HL-60 (cell line): Measurements from ENCODE around the gene ANKS1B.

Experiments used
- GABPA ChIP-seq: IDR thresholded peaks from 2 replicates; pipeline ENCODE4 v1.6.1; 2012; ENCODE audit warnings: low read depth
- POLR2AphosphoS5 ChIP-seq: IDR thresholded peaks from 2 replicates; pipeline ENCODE4 v1.6.1; 2012; ENCODE audit warnings: low read depth
- SPI1 ChIP-seq: IDR thresholded peaks from 2 replicates; pipeline ENCODE4 v1.6.1; 2012; ENCODE audit warnings: low read depth, mild to moderate bottlenecking, borderline replicate concordance
- TF ChIP-seq, protein P1 (sequence below): IDR thresholded peaks from one replicate; pipeline ENCODE4 v1.5.1; 2011; ENCODE audit warnings: low read length, control low read depth, inconsistent platforms; ENCODE audit not compliant: insufficient read depth

DNA sequence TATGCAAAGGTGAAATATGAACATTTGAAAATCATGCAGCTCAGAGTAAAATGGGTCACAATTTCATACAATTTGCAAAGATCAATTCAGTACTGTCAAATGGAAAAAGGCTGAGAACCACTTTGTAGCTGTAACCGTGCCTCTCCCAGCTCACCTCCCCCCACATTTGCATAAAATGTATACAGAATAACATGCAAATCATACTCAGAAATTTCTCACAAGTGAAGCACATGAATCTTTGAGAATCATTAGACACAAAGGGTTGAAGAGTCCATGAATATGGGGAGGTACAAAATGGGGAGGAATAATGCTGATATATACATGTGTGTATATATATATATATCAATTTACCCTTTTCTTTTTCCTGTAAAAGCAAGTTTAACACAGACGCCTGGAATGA is 1177.5 kb downstream of the ANKS1B start:
- TF ChIP-seq, protein P1, sequence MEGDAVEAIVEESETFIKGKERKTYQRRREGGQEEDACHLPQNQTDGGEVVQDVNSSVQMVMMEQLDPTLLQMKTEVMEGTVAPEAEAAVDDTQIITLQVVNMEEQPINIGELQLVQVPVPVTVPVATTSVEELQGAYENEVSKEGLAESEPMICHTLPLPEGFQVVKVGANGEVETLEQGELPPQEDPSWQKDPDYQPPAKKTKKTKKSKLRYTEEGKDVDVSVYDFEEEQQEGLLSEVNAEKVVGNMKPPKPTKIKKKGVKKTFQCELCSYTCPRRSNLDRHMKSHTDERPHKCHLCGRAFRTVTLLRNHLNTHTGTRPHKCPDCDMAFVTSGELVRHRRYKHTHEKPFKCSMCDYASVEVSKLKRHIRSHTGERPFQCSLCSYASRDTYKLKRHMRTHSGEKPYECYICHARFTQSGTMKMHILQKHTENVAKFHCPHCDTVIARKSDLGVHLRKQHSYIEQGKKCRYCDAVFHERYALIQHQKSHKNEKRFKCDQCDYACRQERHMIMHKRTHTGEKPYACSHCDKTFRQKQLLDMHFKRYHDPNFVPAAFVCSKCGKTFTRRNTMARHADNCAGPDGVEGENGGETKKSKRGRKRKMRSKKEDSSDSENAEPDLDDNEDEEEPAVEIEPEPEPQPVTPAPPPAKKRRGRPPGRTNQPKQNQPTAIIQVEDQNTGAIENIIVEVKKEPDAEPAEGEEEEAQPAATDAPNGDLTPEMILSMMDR: no peak
- TF ChIP-seq POLR2AphosphoS5 (no peak), GABPA (no peak), SPI1 (no peak)
